ENCODE measurements around the gene ABCG4. TPM values are rescaled to one million over a fixed set of nuclear protein-coding genes. Genes with fewer than 3 reads are reported as not detected.

ABCG4 gene
- total RNA-seq, 4 donors from 2014 or later: under 0.01 to 0.30 TPM; not detected in 2

GRCh38 chr11:119154178-119154577 is 5.3 kb downstream of the ABCG4 start:
- no peaks in the 10 kb centered on the region for H3K36me3 ChIP-seq
- no peak for DNase-seq (ENCODE audit: low spot score in 2 of 2)
- 87 to 89% methylated on average over 6 of the region's 6 CpGs for WGBS, 2 donors
- no peak overlapping the region for H3K27ac ChIP-seq
- no peak overlapping the region for H3K4me3 ChIP-seq
- TF ChIP-seq CTCF (IDR thresholded peaks at IDR 0.05) (no peak), POLR2A (IDR thresholded peaks at IDR 0.05) (no peak), EP300 (IDR thresholded peaks at IDR 0.05) (no peak)
- H3K27me3 ChIP-seq: peaks cover 0 to 19% of the 10 kb centered on the region in 2 donors
- no peaks in the 10 kb centered on the region for H3K9me3 ChIP-seq
- peaks cover 0 to 17% (median 7%) of the 10 kb centered on the region in 4 donors for H3K4me1 ChIP-seq

GRCh38 chr11:119155733-119156492 is 7.1 kb downstream of the ABCG4 start:
- Histone ChIP-seq H3K36me3 (no peaks in the 10 kb centered on the region), H3K4me3 (no peak overlapping the region), H3K27ac (no peak overlapping the region), H3K4me1 (peaks cover 0 to under 1% (median 0%) of the 10 kb centered on the region in 4 donors), H3K9me3 (no peaks in the 10 kb centered on the region), H3K27me3 (peaks cover 0 to 4% of the 10 kb centered on the region in 2 donors)
- DNase-seq (ENCODE audit: low spot score in 2 of 2): no peak
- 46 to 47% methylated on average over 8 of the region's 8 CpGs for WGBS, 2 donors
- TF ChIP-seq EP300 (IDR thresholded peaks at IDR 0.05) (no peak), CTCF (IDR thresholded peaks at IDR 0.05) (no peak), POLR2A (IDR thresholded peaks at IDR 0.05) (no peak)

GRCh38 chr11:119156496-119156895 is 7.6 kb downstream of the ABCG4 start:
- H3K27me3 ChIP-seq: peaks cover 0 to 4% of the 10 kb centered on the region in 2 donors
- DNase-seq (ENCODE audit: low spot score in 2 of 2): no peak
- TF ChIP-seq EP300 (IDR thresholded peaks at IDR 0.05) (no peak), CTCF (IDR thresholded peaks at IDR 0.05) (no peak), POLR2A (IDR thresholded peaks at IDR 0.05) (no peak)
- H3K9me3 ChIP-seq: no peaks in the 10 kb centered on the region
- no peak overlapping the region for H3K27ac ChIP-seq
- no peaks in the 10 kb centered on the region for H3K4me1 ChIP-seq
- no peaks in the 10 kb centered on the region for H3K36me3 ChIP-seq
- 85 to 87% methylated on average over 9 of the region's 10 CpGs for WGBS, 2 donors
- no peak overlapping the region for H3K4me3 ChIP-seq

- H3K27me3 ChIP-seq: peaks cover 0 to 4% of the 10 kb centered on the region in 2 donors
- TF ChIP-seq CTCF (IDR thresholded peaks at IDR 0.05) (no peak), POLR2A (IDR thresholded peaks at IDR 0.05) (no peak), EP300 (IDR thresholded peaks at IDR 0.05) (no peak)
- H3K27ac ChIP-seq: no peak overlapping the region
- H3K36me3 ChIP-seq: no peaks in the 10 kb centered on the region
- no peaks in the 10 kb centered on the region for H3K4me1 ChIP-seq
- no peak overlapping the region for H3K4me3 ChIP-seq
- no peaks in the 10 kb centered on the region for H3K9me3 ChIP-seq
- WGBS, 2 donors: 40 to 54% methylated on average over 3 of the region's 3 CpGs
- DNase-seq (ENCODE audit: low spot score in 2 of 2): no peak
Observed at GRCh38 chr11:119157063-119157462, 8.2 kb downstream of the ABCG4 start.

GRCh38 chr11:119158467-119158866 is 9.6 kb downstream of the ABCG4 start:
- Histone ChIP-seq H3K36me3 (no peaks in the 10 kb centered on the region), H3K27ac (no peak overlapping the region), H3K4me1 (no peaks in the 10 kb centered on the region), H3K27me3 (no peaks in the 10 kb centered on the region), H3K9me3 (no peaks in the 10 kb centered on the region), H3K4me3 (no peak overlapping the region)
- 94% methylated on average over 13 of the region's 13 CpGs for WGBS, 2 donors
- no peak for DNase-seq (ENCODE audit: low spot score in 2 of 2)
- TF ChIP-seq POLR2A (IDR thresholded peaks at IDR 0.05): no peak
- no peak for TF ChIP-seq EP300 (IDR thresholded peaks at IDR 0.05)
- no peak for TF ChIP-seq CTCF (IDR thresholded peaks at IDR 0.05)
